Caco-2 (cell line): ENCODE measurements around the gene LRRC2. TPM values are rescaled to one million over a fixed set of nuclear protein-coding genes. Genes with fewer than 3 reads are reported as not detected.

Experiments used
- BruUV-seq: library from RNA; stranded (reverse); fragments of 400-500 nt; replicated peaks from 2 replicates; lab custom pipeline; 2021; lab: Mats Ljungman, UMichigan
- CTCF ChIA-PET: fragments of 300-600 bp; sonication (Branson Sonifier 250); formaldehyde crosslinking; loops from one replicate; lab custom pipeline; 2022; ENCODE audit warnings: antibody characterized with exemption; lab: Charles Lee
- POLR2A ChIA-PET: fragments of 300-600 bp; sonication (Branson Sonifier 250); formaldehyde crosslinking; loops from one replicate; lab custom pipeline; 2022; ENCODE audit warnings: antibody characterized with exemption; lab: Charles Lee
- DNase-seq, 2 experiments: peaks; one replicate each; pipeline versions ENCODE4 v3.0.0 to v3.0.0-alpha.2; 2020 to 2022
- H3K27me3 ChIP-seq: replicated peaks from 2 replicates; pipeline ENCODE4 v1.6.0; 2011; ENCODE audit warnings: low read length; ENCODE audit not compliant: control insufficient read depth, insufficient read depth
- H3K36me3 ChIP-seq: 2 replicates; pipeline ENCODE4 v1.5.1; 2011; ENCODE audit warnings: low read length; ENCODE audit not compliant: control insufficient read depth, insufficient read depth
- H3K4me1 ChIP-seq: fragments of 250-450 bp; sonication (Bioruptor Pico); 2 replicates; pipeline ENCODE4 v1.5.1; 2020; ENCODE audit warnings: mild to moderate bottlenecking
- H3K4me3 ChIP-seq: 2 replicates; pipeline ENCODE4 v1.5.1; 2011; ENCODE audit warnings: low read depth, mild to moderate bottlenecking, control low read depth, low read length
- H3K9me3 ChIP-seq: fragments of 250-450 bp; sonication (Bioruptor Pico); 2 replicates; pipeline ENCODE4 v1.5.1; 2020; ENCODE audit warnings: mild to moderate bottlenecking, moderate library complexity
- H3K27ac Mint-ChIP-seq: one replicate; pipeline ENCODE4 v1.8.0; 2022; ENCODE audit warnings: mixed read lengths; ENCODE audit not compliant: unreplicated experiment
- H3K27me3 Mint-ChIP-seq: one replicate; pipeline ENCODE4 v1.8.0; 2022; ENCODE audit warnings: mixed read lengths; ENCODE audit not compliant: insufficient read depth, unreplicated experiment
- H3K36me3 Mint-ChIP-seq: one replicate; pipeline ENCODE4 v1.8.0; 2022; ENCODE audit warnings: mild to moderate bottlenecking, mixed read lengths; ENCODE audit not compliant: insufficient read depth, unreplicated experiment
- H3K4me1 Mint-ChIP-seq: one replicate; pipeline ENCODE4 v1.8.0; 2022; ENCODE audit warnings: low read depth, mixed read lengths; ENCODE audit not compliant: unreplicated experiment
- H3K4me3 Mint-ChIP-seq: one replicate; pipeline ENCODE4 v1.8.0; 2022; ENCODE audit warnings: mild to moderate bottlenecking, moderate library complexity, mixed read lengths; ENCODE audit not compliant: unreplicated experiment
- H3K9me3 Mint-ChIP-seq: one replicate; pipeline ENCODE4 v1.8.0; 2022; ENCODE audit warnings: mixed read lengths; ENCODE audit not compliant: unreplicated experiment
- intact Hi-C: fragments of 100-400 bp; cut with micrococcal nuclease; formaldehyde crosslinking; loops from one replicate; pipeline ENCODE4 v1.10.0; 2022; ENCODE audit not compliant: unreplicated experiment
- total RNA-seq: library from RNA; stranded (reverse); gene quantifications from 2 replicates; pipeline ENCODE4 v1.2.3, GENCODE V29; 2022
- TF ChIP-seq, protein P1 (sequence below), 2 experiments: fragments of 200-600 bp in 1 of 2; IDR thresholded peaks; 1 replicate in 1 of 2; 2 replicates in 1 of 2; pipeline versions ENCODE4 v1.5.1 to v1.8.0; 2011 to 2022; ENCODE audit warnings: antibody characterized with exemption in 1 of 2, control low read depth in 1 of 2, inconsistent platforms in 1 of 2, low read depth in 1 of 2, low read length in 1 of 2, mild to moderate bottlenecking in 1 of 2, moderate library complexity in 1 of 2; ENCODE audit not compliant: insufficient read depth in 1 of 2, severe bottlenecking in 1 of 2, unreplicated experiment in 1 of 2

The LRRC2 gene
- total RNA-seq, 1 experiment from 2014 or later: 0.27 TPM

DNA sequence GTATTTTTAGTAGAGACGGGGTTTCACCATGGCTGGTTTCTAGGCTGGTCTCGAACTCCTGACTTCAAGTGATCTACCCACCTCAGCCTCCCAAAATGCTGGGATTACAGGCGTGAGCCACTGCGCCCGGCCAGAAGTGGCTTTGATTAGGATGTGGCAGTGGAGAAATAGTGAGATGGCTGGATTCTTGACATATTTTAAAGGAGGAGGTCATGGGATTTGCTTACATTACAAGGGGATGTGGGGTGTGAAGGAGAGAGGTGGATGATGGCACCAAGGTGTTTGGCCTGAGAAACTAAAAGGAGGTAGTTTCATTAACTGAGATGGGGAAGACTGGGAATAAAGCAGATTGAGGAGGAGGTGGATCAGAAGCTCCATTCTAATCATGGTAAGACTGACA is 86.4 kb downstream of the LRRC2 start:
- no peak overlapping the region for H3K4me3 Mint-ChIP-seq
- no TSS peak for BruUV-seq
- H3K4me1 Mint-ChIP-seq: no peaks in the 10 kb centered on the region
- Histone ChIP-seq H3K4me3 (no peak overlapping the region), H3K4me1 (peaks cover 2% of the 10 kb centered on the region; the same call in 1 of the 2 replicates), H3K9me3 (no peaks in the 10 kb centered on the region), H3K36me3 (no peaks in the 10 kb centered on the region), H3K27me3 (no peaks in the 10 kb centered on the region)
- ChIA-PET CTCF (no interaction called here), POLR2A (no interaction called here)
- no peak for DNase-seq
- peak overlapping the region; percentile 67 for H3K27ac Mint-ChIP-seq
- TF ChIP-seq, protein P1, sequence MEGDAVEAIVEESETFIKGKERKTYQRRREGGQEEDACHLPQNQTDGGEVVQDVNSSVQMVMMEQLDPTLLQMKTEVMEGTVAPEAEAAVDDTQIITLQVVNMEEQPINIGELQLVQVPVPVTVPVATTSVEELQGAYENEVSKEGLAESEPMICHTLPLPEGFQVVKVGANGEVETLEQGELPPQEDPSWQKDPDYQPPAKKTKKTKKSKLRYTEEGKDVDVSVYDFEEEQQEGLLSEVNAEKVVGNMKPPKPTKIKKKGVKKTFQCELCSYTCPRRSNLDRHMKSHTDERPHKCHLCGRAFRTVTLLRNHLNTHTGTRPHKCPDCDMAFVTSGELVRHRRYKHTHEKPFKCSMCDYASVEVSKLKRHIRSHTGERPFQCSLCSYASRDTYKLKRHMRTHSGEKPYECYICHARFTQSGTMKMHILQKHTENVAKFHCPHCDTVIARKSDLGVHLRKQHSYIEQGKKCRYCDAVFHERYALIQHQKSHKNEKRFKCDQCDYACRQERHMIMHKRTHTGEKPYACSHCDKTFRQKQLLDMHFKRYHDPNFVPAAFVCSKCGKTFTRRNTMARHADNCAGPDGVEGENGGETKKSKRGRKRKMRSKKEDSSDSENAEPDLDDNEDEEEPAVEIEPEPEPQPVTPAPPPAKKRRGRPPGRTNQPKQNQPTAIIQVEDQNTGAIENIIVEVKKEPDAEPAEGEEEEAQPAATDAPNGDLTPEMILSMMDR (IDR thresholded peaks at IDR 0.05; ENCODE audit: insufficient read depth in 1 of 2, low read depth in 1 of 2, low read length in 1 of 2, severe bottlenecking in 1 of 2, unreplicated experiment in 1 of 2): no peak
- H3K27me3 Mint-ChIP-seq: peaks cover 2% of the 10 kb centered on the region
- peaks cover 12% of the 10 kb centered on the region for H3K9me3 Mint-ChIP-seq
- no peaks in the 10 kb centered on the region for H3K36me3 Mint-ChIP-seq
- intact Hi-C loops: loop anchor here (10.0 kb wide), 1 partner anchor 415 kb away; no protein-coding TSS in a partner anchor

DNA sequence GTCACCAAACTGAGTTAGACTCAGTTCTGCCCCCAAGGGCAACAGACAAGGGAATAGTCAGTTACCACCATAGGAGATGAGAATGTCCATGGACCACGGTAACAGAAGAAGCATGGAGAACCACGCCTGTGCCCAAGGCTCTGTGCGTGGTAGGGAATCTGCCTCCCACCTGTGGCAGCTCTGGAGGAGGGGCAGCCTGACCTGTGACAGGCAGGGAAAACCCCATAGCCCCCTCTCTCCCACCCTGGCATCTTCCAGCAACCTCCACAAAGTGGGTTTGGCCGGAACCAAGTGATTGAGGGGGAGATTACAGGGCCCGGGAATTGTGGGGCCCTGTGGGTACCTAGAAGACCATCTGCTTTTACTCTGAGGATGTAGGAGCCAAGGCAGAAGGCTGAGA is 87.1 kb downstream of the LRRC2 start:
- no peaks in the 10 kb centered on the region for H3K4me1 ChIP-seq
- no peak overlapping the region for H3K4me3 ChIP-seq
- TF ChIP-seq, protein P1 (IDR thresholded peaks at IDR 0.05; ENCODE audit: insufficient read depth in 1 of 2, low read depth in 1 of 2, low read length in 1 of 2, severe bottlenecking in 1 of 2, unreplicated experiment in 1 of 2): no peak
- Mint-ChIP-seq H3K9me3 (peaks cover 19% of the 10 kb centered on the region), H3K27me3 (peaks cover 2% of the 10 kb centered on the region), H3K27ac (peak overlapping the region; percentile 67), H3K4me1 (no peaks in the 10 kb centered on the region), H3K4me3 (no peak overlapping the region), H3K36me3 (no peaks in the 10 kb centered on the region)
- H3K9me3 ChIP-seq: 0 out of 2 replicates have a peak, but pooled peaks cover 5% of the 10 kb centered on the region
- no TSS peak for BruUV-seq
- no peak for DNase-seq
- POLR2A ChIA-PET: no interaction called here
- no peaks in the 10 kb centered on the region for H3K36me3 ChIP-seq
- intact Hi-C loops: no loop called here
- no peaks in the 10 kb centered on the region for H3K27me3 ChIP-seq
- CTCF ChIA-PET: no interaction called here

- Histone ChIP-seq H3K4me3 (no peak overlapping the region), H3K36me3 (no peaks in the 10 kb centered on the region), H3K27me3 (no peaks in the 10 kb centered on the region), H3K4me1 (no peaks in the 10 kb centered on the region), H3K9me3 (0 out of 2 replicates have a peak, but pooled peaks cover 6% of the 10 kb centered on the region)
- Mint-ChIP-seq H3K4me3 (no peak overlapping the region), H3K27me3 (peaks cover 2% of the 10 kb centered on the region), H3K9me3 (peaks cover 21% of the 10 kb centered on the region), H3K27ac (no peak overlapping the region), H3K4me1 (no peaks in the 10 kb centered on the region), H3K36me3 (no peaks in the 10 kb centered on the region)
- ChIA-PET CTCF (no interaction called here), POLR2A (no interaction called here)
- intact Hi-C loops: no loop called here
- BruUV-seq: no TSS peak
- DNase-seq: no peak
- TF ChIP-seq, protein P1 (IDR thresholded peaks at IDR 0.05; ENCODE audit: insufficient read depth in 1 of 2, low read depth in 1 of 2, low read length in 1 of 2, severe bottlenecking in 1 of 2, unreplicated experiment in 1 of 2): no peak
Measured at GRCh38 chr3:46478341-46478740, 87.8 kb downstream of the LRRC2 start.
